Fibroblast of lung (primary cell): ENCODE data around the gene ZNF17. TPM values are rescaled to one million over a fixed set of nuclear protein-coding genes. Genes with fewer than 3 reads are reported as not detected.

Experiments
- DNase-seq, 2 donors: peaks; one replicate each; pipeline versions ENCODE4 v3.0.0 to v3.0.0-alpha.2; 2010; ENCODE audit warnings: low read depth in 2 of 2
- H2AFZ ChIP-seq: 2 replicates; pipeline ENCODE4 v1.5.1; 2012; ENCODE audit warnings: low read length, control low read depth, inconsistent platforms
- H3K27ac ChIP-seq: 2 replicates; pipeline ENCODE4 v1.5.1; 2011; ENCODE audit warnings: low read length, control low read depth; ENCODE audit not compliant: insufficient read depth
- H3K27me3 ChIP-seq: 2 replicates; pipeline ENCODE4 v1.5.1; 2011; ENCODE audit warnings: mild to moderate bottlenecking, low read length; ENCODE audit not compliant: control insufficient read depth, insufficient read depth
- H3K36me3 ChIP-seq: 2 replicates; pipeline ENCODE4 v1.5.1; 2011; ENCODE audit warnings: low read length; ENCODE audit not compliant: control insufficient read depth, insufficient read depth
- H3K4me1 ChIP-seq: 2 replicates; pipeline ENCODE4 v1.5.1; 2011; ENCODE audit warnings: low read length; ENCODE audit not compliant: control insufficient read depth, insufficient read depth; ENCODE audit errors: extremely low read depth
- H3K4me2 ChIP-seq: 2 replicates; pipeline ENCODE4 v1.5.1; 2011; ENCODE audit warnings: low read length, control low read depth; ENCODE audit not compliant: insufficient read depth; ENCODE audit errors: extremely low read depth
- H3K4me3 ChIP-seq, 4 experiments: fragments of 200-600 bp in 1 of 4; sonication (generic) in 1 of 4; replicated peaks in 1 of 4; 2 replicates each; pipeline ENCODE4 v1.5.1; 2011 to 2016; ENCODE audit warnings: low read length in 4 of 4, low read depth in 3 of 4, mild to moderate bottlenecking in 3 of 4, control low read depth in 2 of 4, inconsistent platforms in 1 of 4, mixed read lengths in 1 of 4; ENCODE audit not compliant: insufficient read depth in 1 of 4; ENCODE audit errors: control extremely low read depth in 1 of 4
- H3K79me2 ChIP-seq: 2 replicates; pipeline ENCODE4 v1.5.1; 2012; ENCODE audit warnings: mild to moderate bottlenecking, low read length, inconsistent platforms; ENCODE audit not compliant: control insufficient read depth, insufficient read depth
- H3K9ac ChIP-seq: 2 replicates; pipeline ENCODE4 v1.5.1; 2011; ENCODE audit warnings: mild to moderate bottlenecking, low read length, control low read depth; ENCODE audit not compliant: insufficient read depth
- H3K9me3 ChIP-seq: 2 replicates; pipeline ENCODE4 v1.5.1; 2012; ENCODE audit warnings: low read depth, low read length; ENCODE audit not compliant: control insufficient read depth, insufficient read depth
- H4K20me1 ChIP-seq: 2 replicates; pipeline ENCODE4 v1.5.1; 2011; ENCODE audit warnings: low read length; ENCODE audit not compliant: control insufficient read depth, insufficient read depth; ENCODE audit errors: extremely low read depth
- EZH2 ChIP-seq: IDR thresholded peaks from 2 replicates; pipeline ENCODE4 v1.5.1; 2012; ENCODE audit warnings: low read length, control low read depth, mild to moderate bottlenecking; ENCODE audit errors: missing control alignments
- polyA plus RNA-seq, 2 donors: library from polyadenylated mRNA; depleted of rRNA in 1 of 2; stranded (reverse) in 1 of 2; unstranded in 1 of 2; fragments of >200 nt; gene quantifications; 2 replicates each; pipeline ENCODE4 v1.2.1, GENCODE V29; 2011 to 2012; ENCODE audit warnings: missing spikeins in 1 of 2
- total RNA-seq: library from RNA; depleted of rRNA; stranded (reverse); fragments of >200 nt; gene quantifications from 2 replicates; pipeline ENCODE4 v1.2.1, GENCODE V29; 2014
- TF ChIP-seq, protein P1 (sequence below), 2 donors: IDR thresholded peaks in 1 of 2; conservative IDR thresholded peaks in 1 of 2; 1 replicate in 1 of 2; 2 replicates in 1 of 2; pipeline ENCODE4 v1.5.1; 2011 to 2012; ENCODE audit warnings: low read length in 2 of 2, control low read depth in 1 of 2, inconsistent platforms in 1 of 2, low read depth in 1 of 2, mild to moderate bottlenecking in 1 of 2

The ZNF17 gene
- total and polyA plus RNA-seq, 2 donors (not counting 1 experiment from before 2014, with no cell fraction given) = 6.8 to 15.2 TPM

DNA sequence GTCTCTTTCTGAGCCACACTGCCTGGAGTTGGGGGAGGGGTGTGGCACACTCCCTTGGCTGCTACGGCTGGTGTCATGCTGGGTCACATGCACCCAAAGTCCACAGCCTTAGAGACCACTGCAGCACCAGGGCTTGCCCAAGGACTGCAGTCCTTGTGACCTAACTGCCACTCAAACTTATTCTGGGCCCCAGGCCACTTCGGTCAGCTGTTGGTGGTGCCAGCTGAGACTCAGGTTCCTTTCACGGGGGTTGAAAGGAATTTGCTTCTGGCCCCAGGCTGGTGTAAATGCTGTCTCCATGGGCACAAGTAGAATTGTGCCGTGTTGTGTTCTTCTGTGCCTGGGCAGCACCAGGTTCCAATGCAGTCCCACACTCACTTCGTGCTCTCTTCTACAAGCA is 55.5 kb downstream of the ZNF17 start:
- Histone ChIP-seq H3K4me3 (no peak overlapping the region), H3K27me3 (no peaks in the 10 kb centered on the region), H3K27ac (no peak overlapping the region), H3K79me2 (no peaks in the 10 kb centered on the region), H3K4me1 (no peaks in the 10 kb centered on the region), H3K36me3 (no peaks in the 10 kb centered on the region), H2AFZ (no peak overlapping the region), H3K4me2 (no peak overlapping the region), H3K9me3 (no peaks in the 10 kb centered on the region), H4K20me1 (no peaks in the 10 kb centered on the region), H3K9ac (no peak overlapping the region)
- no peak for DNase-seq
- TF ChIP-seq, protein P1, sequence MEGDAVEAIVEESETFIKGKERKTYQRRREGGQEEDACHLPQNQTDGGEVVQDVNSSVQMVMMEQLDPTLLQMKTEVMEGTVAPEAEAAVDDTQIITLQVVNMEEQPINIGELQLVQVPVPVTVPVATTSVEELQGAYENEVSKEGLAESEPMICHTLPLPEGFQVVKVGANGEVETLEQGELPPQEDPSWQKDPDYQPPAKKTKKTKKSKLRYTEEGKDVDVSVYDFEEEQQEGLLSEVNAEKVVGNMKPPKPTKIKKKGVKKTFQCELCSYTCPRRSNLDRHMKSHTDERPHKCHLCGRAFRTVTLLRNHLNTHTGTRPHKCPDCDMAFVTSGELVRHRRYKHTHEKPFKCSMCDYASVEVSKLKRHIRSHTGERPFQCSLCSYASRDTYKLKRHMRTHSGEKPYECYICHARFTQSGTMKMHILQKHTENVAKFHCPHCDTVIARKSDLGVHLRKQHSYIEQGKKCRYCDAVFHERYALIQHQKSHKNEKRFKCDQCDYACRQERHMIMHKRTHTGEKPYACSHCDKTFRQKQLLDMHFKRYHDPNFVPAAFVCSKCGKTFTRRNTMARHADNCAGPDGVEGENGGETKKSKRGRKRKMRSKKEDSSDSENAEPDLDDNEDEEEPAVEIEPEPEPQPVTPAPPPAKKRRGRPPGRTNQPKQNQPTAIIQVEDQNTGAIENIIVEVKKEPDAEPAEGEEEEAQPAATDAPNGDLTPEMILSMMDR (conservative IDR thresholded peaks at IDR 0.05 in 1 of 2, IDR thresholded peaks at IDR 0.05 in 1 of 2; ENCODE audit: low read depth in 1 of 2, low read length in 2 of 2) = no peak
- TF ChIP-seq EZH2 = no peak

Other genes with a start within 250 kb of the ZNF17 start
- gene DUXA, start 243.7 kb upstream of the ZNF17 start, total RNA-seq = not detected in 2 replicates
- gene DUXA, start 243.7 kb upstream of the ZNF17 start, polyA plus RNA-seq = not detected in 2 replicates
- 19.0 and 24.9 TPM in 2 replicates for gene ZNF264, start 219.7 kb upstream of the ZNF17 start, total RNA-seq
- 5.8 and 7.7 TPM in 2 replicates for gene ZNF264, start 219.7 kb upstream of the ZNF17 start, polyA plus RNA-seq
- gene AURKC, start 180.1 kb upstream of the ZNF17 start, total RNA-seq = 0.50 and 0.77 TPM in 2 replicates
- 0.59 and 1.4 TPM in 2 replicates for gene AURKC, start 180.1 kb upstream of the ZNF17 start, polyA plus RNA-seq
- 33.4 and 40.6 TPM in 2 replicates for gene ZNF805, start 170.5 kb upstream of the ZNF17 start, total RNA-seq
- gene ZNF805, start 170.5 kb upstream of the ZNF17 start, polyA plus RNA-seq = 5.6 and 8.1 TPM in 2 replicates
- 78.1 and 80.9 TPM in 2 replicates for gene ZNF460, start 130.7 kb upstream of the ZNF17 start, total RNA-seq
- gene ZNF460, start 130.7 kb upstream of the ZNF17 start, polyA plus RNA-seq = 7.2 and 13.1 TPM in 2 replicates
- 10.5 and 12.9 TPM in 2 replicates for gene ZNF543, start 90.7 kb upstream of the ZNF17 start, total RNA-seq
- gene ZNF543, start 90.7 kb upstream of the ZNF17 start, polyA plus RNA-seq = 2.8 and 3.0 TPM in 2 replicates
- 11.6 and 13.7 TPM in 2 replicates for gene ZNF304, start 59.9 kb upstream of the ZNF17 start, total RNA-seq
- gene ZNF304, start 59.9 kb upstream of the ZNF17 start, polyA plus RNA-seq = 6.2 and 7.3 TPM in 2 replicates
- 9.8 and 13.4 TPM in 2 replicates for gene TRAPPC2B, start 47.6 kb upstream of the ZNF17 start, total RNA-seq
- gene TRAPPC2B, start 47.6 kb upstream of the ZNF17 start, polyA plus RNA-seq = 14.0 and 16.5 TPM in 2 replicates
- 4.6 and 6.1 TPM in 2 replicates for gene ZNF547, start 47.6 kb upstream of the ZNF17 start, total RNA-seq
- 1.8 and 2.7 TPM in 2 replicates for gene ZNF547, start 47.6 kb upstream of the ZNF17 start, polyA plus RNA-seq
- gene ZNF548, start 21.3 kb upstream of the ZNF17 start, total RNA-seq = 21.1 and 23.9 TPM in 2 replicates
- 8.8 and 12.0 TPM in 2 replicates for gene ZNF548, start 21.3 kb upstream of the ZNF17 start, polyA plus RNA-seq
- gene ZNF749, start 24.2 kb downstream of the ZNF17 start, total RNA-seq = 10.4 and 11.0 TPM in 2 replicates
- gene ZNF749, start 24.2 kb downstream of the ZNF17 start, polyA plus RNA-seq = 4.7 and 5.4 TPM in 2 replicates
- gene VN1R1, start 46.0 kb downstream of the ZNF17 start, total RNA-seq = 0.26 and 0.50 TPM in 2 replicates
- 0.17 and 0.26 TPM in 2 replicates for gene VN1R1, start 46.0 kb downstream of the ZNF17 start, polyA plus RNA-seq
- gene ZNF772, start 66.4 kb downstream of the ZNF17 start, total RNA-seq = 16.9 and 29.7 TPM in 2 replicates
- gene ZNF772, start 66.4 kb downstream of the ZNF17 start, polyA plus RNA-seq = 6.0 and 7.5 TPM in 2 replicates
- gene ZNF419, start 76.6 kb downstream of the ZNF17 start, total RNA-seq = 13.6 and 20.3 TPM in 2 replicates
- 4.6 and 8.9 TPM in 2 replicates for gene ZNF419, start 76.6 kb downstream of the ZNF17 start, polyA plus RNA-seq
- gene ZNF773, start 88.8 kb downstream of the ZNF17 start, total RNA-seq = 20.8 and 39.8 TPM in 2 replicates
- 6.8 and 9.4 TPM in 2 replicates for gene ZNF773, start 88.8 kb downstream of the ZNF17 start, polyA plus RNA-seq
- 6.7 and 7.8 TPM in 2 replicates for gene ZNF549, start 116.2 kb downstream of the ZNF17 start, total RNA-seq
- gene ZNF549, start 116.2 kb downstream of the ZNF17 start, polyA plus RNA-seq = 3.9 and 4.8 TPM in 2 replicates
- gene ZNF550, start 148.7 kb downstream of the ZNF17 start, total RNA-seq = 6.9 and 8.6 TPM in 2 replicates
- 4.2 and 5.7 TPM in 2 replicates for gene ZNF550, start 148.7 kb downstream of the ZNF17 start, polyA plus RNA-seq
- 6.9 and 9.2 TPM in 2 replicates for gene ZNF416, start 167.8 kb downstream of the ZNF17 start, total RNA-seq
- 3.9 and 4.5 TPM in 2 replicates for gene ZNF416, start 167.8 kb downstream of the ZNF17 start, polyA plus RNA-seq
- 7.1 and 7.2 TPM in 2 replicates for gene ZIK1, start 173.0 kb downstream of the ZNF17 start, total RNA-seq
- 3.9 and 5.3 TPM in 2 replicates for gene ZIK1, start 173.0 kb downstream of the ZNF17 start, polyA plus RNA-seq
- gene ZNF530, start 188.7 kb downstream of the ZNF17 start, total RNA-seq = 2.5 and 2.8 TPM in 2 replicates
- 1.6 and 2.5 TPM in 2 replicates for gene ZNF530, start 188.7 kb downstream of the ZNF17 start, polyA plus RNA-seq
- gene ZNF134, start 203.1 kb downstream of the ZNF17 start, total RNA-seq = 22.9 and 30.6 TPM in 2 replicates
- 9.2 and 11.7 TPM in 2 replicates for gene ZNF134, start 203.1 kb downstream of the ZNF17 start, polyA plus RNA-seq
- gene ZNF211, start 222.0 kb downstream of the ZNF17 start, total RNA-seq = 11.6 and 16.8 TPM in 2 replicates
- 5.3 and 9.1 TPM in 2 replicates for gene ZNF211, start 222.0 kb downstream of the ZNF17 start, polyA plus RNA-seq